ENCODE measurements around the gene NKAPL.

Gene NKAPL

GRCh38 chr6:28245206-28245941 lies 13.7 kb upstream of the NKAPL start:
- no peak for DNase-seq (ENCODE audit: low read depth in 1 of 2, low spot score in 1 of 2)

DNA sequence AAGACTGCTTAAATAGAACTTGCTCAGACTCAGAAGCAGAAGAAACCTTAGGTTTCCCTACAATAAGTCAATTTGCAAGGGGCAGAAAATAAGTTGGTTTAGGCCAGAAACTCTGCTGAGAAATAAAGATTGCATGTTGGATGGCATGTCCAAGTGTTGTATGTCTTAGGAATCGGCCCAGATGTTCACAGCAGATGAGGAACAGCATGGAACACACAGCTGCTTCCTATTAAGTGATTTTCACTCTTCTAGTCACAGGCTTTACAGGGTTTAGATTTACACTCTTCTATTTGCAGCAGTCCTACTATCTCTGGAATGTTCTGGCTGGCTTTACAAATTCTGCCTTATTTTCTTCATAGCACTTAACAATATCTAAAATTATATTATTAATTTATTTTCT lies 10.2 kb upstream of the NKAPL start:
- DNase-seq (ENCODE audit: low read depth in 1 of 2, low spot score in 1 of 2), result no peak

DNA sequence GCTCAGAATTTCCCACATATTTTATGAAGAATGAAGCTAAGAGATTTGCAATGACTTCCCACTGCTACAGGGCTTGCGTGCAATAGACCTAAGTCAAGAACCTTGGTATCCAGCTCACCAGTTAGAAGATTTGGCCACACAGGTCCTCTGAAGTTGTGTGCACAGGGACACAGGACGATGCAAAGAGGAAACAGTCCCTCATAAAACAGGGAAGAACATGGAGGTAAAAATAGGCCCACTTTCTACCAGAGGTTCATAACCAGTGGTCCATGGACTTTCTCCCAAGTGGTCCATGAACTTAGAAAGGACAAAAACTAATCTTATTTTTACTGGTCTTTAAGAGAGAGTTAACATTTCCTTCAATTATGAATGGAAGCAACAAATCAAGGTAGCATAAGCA lies 8.3 kb upstream of the NKAPL start:
- no peak for DNase-seq (ENCODE audit: low read depth in 1 of 2, low spot score in 1 of 2)

- DNase-seq (ENCODE audit: low read depth in 1 of 2, low spot score in 1 of 2), result no peak
Measured at GRCh38 chr6:28251661-28252008, 7.5 kb upstream of the NKAPL start.

GRCh38 chr6:28252009-28252975 lies 6.8 kb upstream of the NKAPL start, which contains the start of gene ZKSCAN4:
Gene ZKSCAN4, minus strand, starts transcription at chr6:28252269. Its CDS starts 289 bp downstream, at chr6:28251980.
- DNase-seq (ENCODE audit: low read depth in 1 of 2, low spot score in 1 of 2), result peak; percentile 59 to 82

- DNase-seq (ENCODE audit: low read depth in 1 of 2, low spot score in 1 of 2), result no peak
Measured at GRCh38 chr6:28254121-28254519, 5.0 kb upstream of the NKAPL start.

DNA sequence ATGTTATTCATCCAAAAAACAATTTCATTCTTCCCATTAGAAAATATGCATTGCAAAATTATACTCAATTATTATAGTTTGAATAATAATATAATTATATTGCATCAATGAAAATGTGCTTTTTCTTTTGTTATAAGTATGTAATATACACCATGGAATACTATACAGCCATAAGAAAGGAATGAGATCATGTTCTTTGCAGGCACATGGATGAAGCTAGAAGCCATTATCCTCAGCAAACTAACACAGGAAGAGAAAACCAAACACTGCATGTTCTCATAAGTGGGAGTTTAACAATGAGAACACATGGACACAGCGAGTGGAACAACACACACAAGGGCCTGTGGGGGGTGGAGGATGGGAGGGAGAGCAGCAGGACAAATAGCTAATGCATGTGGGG lies 2.1 kb upstream of the NKAPL start:
- no peak for DNase-seq (ENCODE audit: low read depth in 1 of 2, low spot score in 1 of 2)

- no peak for DNase-seq (ENCODE audit: low read depth in 1 of 2, low spot score in 1 of 2)
Measured at GRCh38 chr6:28263922-28264321, 4.8 kb downstream of the NKAPL start.

GRCh38 chr6:28264834-28265401 lies 5.8 kb downstream of the NKAPL start:
- DNase-seq (ENCODE audit: low read depth in 1 of 2, low spot score in 1 of 2), result no peak

GRCh38 chr6:28266563-28266961 lies 7.5 kb downstream of the NKAPL start:
- no peak for DNase-seq (ENCODE audit: low read depth in 1 of 2, low spot score in 1 of 2)

- DNase-seq (ENCODE audit: low read depth in 1 of 2, low spot score in 1 of 2), result peak; percentile 73 to 81
Measured at GRCh38 chr6:28266962-28267694, 8.0 kb downstream of the NKAPL start, which contains the start of gene ZSCAN26. Gene ZSCAN26, plus strand, starts transcription at chr6:28267143. Its CDS starts 4,777 bp downstream, at chr6:28271920.

GRCh38 chr6:28267695-28268059 lies 8.6 kb downstream of the NKAPL start:
- DNase-seq (ENCODE audit: low read depth in 1 of 2, low spot score in 1 of 2), result no peak

- DNase-seq (ENCODE audit: low read depth in 1 of 2, low spot score in 1 of 2), result peak in 1 of 2 donors; percentile 25
Measured at GRCh38 chr6:28269492-28269891, 10.4 kb downstream of the NKAPL start.

DNA sequence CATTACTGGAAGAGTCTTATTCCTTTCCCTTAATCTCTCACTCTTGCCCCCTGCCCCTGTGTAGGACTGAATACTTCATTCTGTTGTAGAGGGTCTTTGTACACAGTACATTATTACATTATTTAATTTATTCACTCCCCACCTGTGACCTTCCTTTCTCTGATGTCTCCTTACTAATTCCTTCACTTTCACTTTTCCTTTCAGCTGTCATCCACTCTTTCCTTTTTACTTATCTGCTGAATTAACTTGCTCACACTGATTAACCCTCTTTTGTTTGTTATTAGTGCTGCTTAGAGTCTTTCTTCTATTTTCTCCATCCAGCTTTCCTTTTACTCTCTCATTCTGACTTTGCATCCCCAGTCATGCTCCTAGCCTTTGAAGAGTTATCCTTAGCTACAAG lies 15.8 kb downstream of the NKAPL start:
- DNase-seq (ENCODE audit: low read depth in 1 of 2, low spot score in 1 of 2), result no peak

DNA sequence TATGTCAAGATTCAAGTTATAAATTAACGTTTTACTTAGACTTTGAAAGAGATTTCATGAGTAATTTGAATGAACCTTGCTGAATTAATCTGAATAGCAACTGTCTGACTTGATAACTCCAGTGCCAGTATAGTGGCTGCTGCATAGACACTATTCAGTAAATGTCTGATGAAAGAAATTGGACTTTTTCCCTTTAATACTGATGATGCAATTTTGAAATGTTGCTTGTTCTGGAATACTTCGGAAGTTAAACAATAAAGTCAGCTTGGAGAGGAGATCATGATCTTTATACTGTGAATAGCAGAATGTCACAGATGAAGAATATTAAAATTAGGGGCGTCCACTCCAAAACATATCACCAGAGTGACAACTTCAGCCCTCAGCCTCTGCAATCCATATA lies 18.6 kb downstream of the NKAPL start:
- DNase-seq (ENCODE audit: low read depth in 1 of 2, low spot score in 1 of 2), result no peak

DNA sequence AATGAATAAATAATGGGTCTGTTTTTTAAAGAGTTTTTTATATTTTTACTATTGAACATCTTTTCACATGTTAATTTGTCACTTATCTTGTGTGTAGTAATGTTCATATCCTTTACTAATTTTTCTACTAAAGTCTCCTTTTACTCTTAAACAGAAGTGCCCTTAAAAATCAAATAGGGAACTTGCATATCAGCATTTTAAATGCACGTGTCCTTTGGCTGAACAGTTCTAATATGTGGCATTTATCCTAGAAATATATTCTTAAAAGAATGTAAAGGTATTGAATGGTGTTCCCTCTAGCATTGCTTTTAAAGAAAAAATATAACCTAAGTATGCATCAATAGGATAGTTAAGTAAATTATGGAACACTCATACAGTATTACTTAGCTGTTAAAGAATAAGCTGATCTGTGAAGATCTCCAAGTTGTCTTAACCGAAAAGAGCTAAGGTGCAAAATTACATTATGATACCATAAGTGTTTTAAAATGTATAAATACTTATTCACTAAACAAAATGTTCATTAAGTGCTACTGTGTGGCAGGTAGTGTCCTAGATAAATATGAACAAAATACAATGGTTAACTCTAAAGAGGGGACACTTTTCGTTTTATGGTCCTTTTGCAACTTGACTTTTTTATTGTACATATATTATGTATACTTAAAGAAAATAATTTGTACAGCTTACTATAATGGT lies 21.6 kb downstream of the NKAPL start:
- no peak for DNase-seq (ENCODE audit: low read depth in 1 of 2, low spot score in 1 of 2)

DNA sequence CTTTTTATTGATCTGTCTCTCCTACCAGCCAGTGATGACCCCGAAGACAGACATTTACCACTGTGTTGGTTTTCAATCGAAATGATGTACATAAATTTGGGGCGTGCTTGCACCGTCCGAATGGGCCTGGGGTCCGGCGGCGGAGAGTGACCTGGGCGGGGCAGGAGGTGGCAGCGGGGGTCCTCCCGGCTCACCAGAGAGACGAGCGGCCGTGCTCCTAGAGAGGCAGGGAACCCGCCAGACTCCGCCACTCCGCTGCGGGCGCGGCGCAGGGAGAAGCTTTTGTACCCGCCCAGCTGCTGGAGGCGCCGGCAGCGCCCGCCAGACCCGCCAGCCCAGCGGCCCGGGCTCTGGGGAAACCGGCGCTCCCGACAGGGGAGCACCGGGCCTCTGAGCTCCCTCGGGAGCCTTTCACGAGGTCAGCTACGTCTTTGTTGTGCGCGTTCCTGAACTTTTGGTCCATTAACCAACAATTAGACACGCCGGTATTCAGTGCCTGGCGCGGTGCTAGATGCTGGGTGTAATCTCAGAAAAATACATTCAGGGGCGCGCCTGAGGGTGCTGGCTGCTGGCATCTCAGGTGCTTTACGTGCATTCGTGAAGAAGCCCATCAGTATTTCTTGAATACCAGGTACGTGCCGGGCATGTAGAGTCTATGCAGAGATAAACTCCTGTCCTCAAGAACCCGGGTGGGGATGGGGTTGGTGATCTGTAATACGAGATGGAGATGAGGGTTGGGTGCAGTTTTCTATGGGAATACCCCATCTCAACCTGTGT lies 22.4 kb downstream of the NKAPL start, which contains the start of gene PGBD1:
Gene PGBD1, plus strand, starts transcription at position 285 of the 777 bp plus-strand sequence. CDS start 2,242 bp downstream, outside the sequence.
- peak; percentile 16 to 46 for DNase-seq (ENCODE audit: low read depth in 1 of 2, low spot score in 1 of 2)

DNA sequence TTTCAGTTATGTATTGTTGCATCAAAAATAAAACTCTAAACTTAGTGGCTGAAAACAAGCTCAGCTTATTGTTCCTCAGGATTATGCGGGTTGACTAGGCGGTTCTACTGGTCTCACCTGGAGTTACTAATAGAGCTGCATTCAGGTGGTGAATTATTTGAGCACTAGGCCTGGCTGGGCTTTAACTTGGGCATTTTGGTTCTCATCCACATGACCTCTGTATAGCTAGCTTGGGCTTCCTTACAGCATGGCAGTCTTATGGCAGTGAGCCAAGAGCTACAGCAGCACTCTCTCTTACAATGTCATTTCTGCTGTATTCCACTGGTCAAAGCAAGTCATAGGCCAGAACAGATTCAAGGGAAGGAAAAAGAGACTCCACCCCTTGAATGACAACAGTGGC lies 23.8 kb downstream of the NKAPL start:
- no peak for DNase-seq (ENCODE audit: low read depth in 1 of 2, low spot score in 1 of 2)

GRCh38 chr6:28291573-28291972 lies 32.5 kb downstream of the NKAPL start:
- no peak for DNase-seq (ENCODE audit: low read depth in 1 of 2, low spot score in 1 of 2)

- DNase-seq (ENCODE audit: low read depth in 1 of 2, low spot score in 1 of 2), result no peak
Measured at GRCh38 chr6:28295326-28295725, 36.2 kb downstream of the NKAPL start.

All from activated CD4-positive, alpha-beta T cell treated with anti-CD3 and anti-CD28 coated beads, Interleukin-2, amount 50 U/mL, for 24 hours (primary cell).